ENCODE measurements around the gene LRRFIP1.

The LRRFIP1 gene

GRCh38 chr2:237739101-237739500 is 111.7 kb downstream of the LRRFIP1 start:
- Histone ChIP-seq H3K4me3 (ENCODE audit: low read length) (no peak overlapping the region), H3K27me3 (ENCODE audit: low read depth, low read length) (no peaks in the 10 kb centered on the region), H3K27ac (ENCODE audit: low read length) (no peak overlapping the region), H3K9me3 (ENCODE audit: insufficient read depth, low read length) (no peaks in the 10 kb centered on the region), H3K79me2 (ENCODE audit: low read length) (no peaks in the 10 kb centered on the region), H3K4me1 (ENCODE audit: low read length) (no peaks in the 10 kb centered on the region), H3K4me2 (ENCODE audit: low read length) (no peak overlapping the region), H3K36me3 (replicated peaks; ENCODE audit: low read depth, low read length) (no peaks in the 10 kb centered on the region), H3K9ac (ENCODE audit: low read length) (no peak overlapping the region), H2AFZ (ENCODE audit: low read depth, low read length) (no peak overlapping the region), H4K20me1 (ENCODE audit: insufficient read depth, low read length) (0 out of 2 replicates have a peak, but pooled peaks cover 2% of the 10 kb centered on the region)
- TF ChIP-seq CTCF (IDR thresholded peaks at IDR 0.05; ENCODE audit: low read depth, low read length) (no peak), EZH2phosphoT487 (IDR thresholded peaks at IDR 0.05; ENCODE audit: low read depth) (no peak)

- H3K79me2 ChIP-seq (ENCODE audit: low read length) = no peaks in the 10 kb centered on the region
- H3K4me2 ChIP-seq (ENCODE audit: low read length) = no peak overlapping the region
These were observed 114.8 kb downstream of the LRRFIP1 start for GRCh38 chr2:237742191-237742590.

GRCh38 chr2:237742614-237743013 is 115.2 kb downstream of the LRRFIP1 start:
- Histone ChIP-seq H3K4me3 (ENCODE audit: low read length) (no peak overlapping the region), H3K4me1 (ENCODE audit: low read length) (no peaks in the 10 kb centered on the region), H3K9me3 (ENCODE audit: insufficient read depth, low read length) (no peaks in the 10 kb centered on the region), H3K9ac (ENCODE audit: low read length) (no peak overlapping the region), H2AFZ (ENCODE audit: low read depth, low read length) (no peak overlapping the region), H3K79me2 (ENCODE audit: low read length) (no peaks in the 10 kb centered on the region), H3K4me2 (ENCODE audit: low read length) (no peak overlapping the region), H3K36me3 (replicated peaks; ENCODE audit: low read depth, low read length) (no peaks in the 10 kb centered on the region), H3K27me3 (ENCODE audit: low read depth, low read length) (no peaks in the 10 kb centered on the region), H4K20me1 (ENCODE audit: insufficient read depth, low read length) (peaks cover 2% of the 10 kb centered on the region; the same call in 1 of the 2 replicates), H3K27ac (ENCODE audit: low read length) (no peak overlapping the region)
- no peak for TF ChIP-seq EZH2phosphoT487 (IDR thresholded peaks at IDR 0.05; ENCODE audit: low read depth)
- no peak for TF ChIP-seq CTCF (IDR thresholded peaks at IDR 0.05; ENCODE audit: low read depth, low read length)

More at GRCh38 chr2:237742191-237742590, 114.8 kb downstream of the LRRFIP1 start:
- H3K4me1 ChIP-seq (ENCODE audit: low read length) = no peaks in the 10 kb centered on the region
- no peak for TF ChIP-seq CTCF (IDR thresholded peaks at IDR 0.05; ENCODE audit: low read depth, low read length)
- no peak for TF ChIP-seq EZH2phosphoT487 (IDR thresholded peaks at IDR 0.05; ENCODE audit: low read depth)
- H3K9ac ChIP-seq (ENCODE audit: low read length) = no peak overlapping the region
- no peak overlapping the region for H2AFZ ChIP-seq (ENCODE audit: low read depth, low read length)
- no peak overlapping the region for H3K27ac ChIP-seq (ENCODE audit: low read length)
- no peak overlapping the region for H3K4me3 ChIP-seq (ENCODE audit: low read length)
- H3K36me3 ChIP-seq (replicated peaks; ENCODE audit: low read depth, low read length) = no peaks in the 10 kb centered on the region
- peaks cover 2% of the 10 kb centered on the region; the same call in 1 of the 2 replicates for H4K20me1 ChIP-seq (ENCODE audit: insufficient read depth, low read length)
- no peaks in the 10 kb centered on the region for H3K27me3 ChIP-seq (ENCODE audit: low read depth, low read length)
- no peaks in the 10 kb centered on the region for H3K9me3 ChIP-seq (ENCODE audit: insufficient read depth, low read length)

GRCh38 chr2:237743024-237743423 is 115.6 kb downstream of the LRRFIP1 start:
- no peaks in the 10 kb centered on the region for H3K4me1 ChIP-seq (ENCODE audit: low read length)
- no peak overlapping the region for H3K9ac ChIP-seq (ENCODE audit: low read length)
- peaks cover 2% of the 10 kb centered on the region; the same call in 1 of the 2 replicates for H4K20me1 ChIP-seq (ENCODE audit: insufficient read depth, low read length)
- H2AFZ ChIP-seq (ENCODE audit: low read depth, low read length) = no peak overlapping the region
- no peak for TF ChIP-seq EZH2phosphoT487 (IDR thresholded peaks at IDR 0.05; ENCODE audit: low read depth)
- TF ChIP-seq CTCF (IDR thresholded peaks at IDR 0.05; ENCODE audit: low read depth, low read length) = no peak
- H3K27ac ChIP-seq (ENCODE audit: low read length) = no peak overlapping the region
- no peaks in the 10 kb centered on the region for H3K27me3 ChIP-seq (ENCODE audit: low read depth, low read length)
- H3K4me2 ChIP-seq (ENCODE audit: low read length) = no peak overlapping the region
- H3K79me2 ChIP-seq (ENCODE audit: low read length) = no peaks in the 10 kb centered on the region
- no peaks in the 10 kb centered on the region for H3K9me3 ChIP-seq (ENCODE audit: insufficient read depth, low read length)
- no peak overlapping the region for H3K4me3 ChIP-seq (ENCODE audit: low read length)
- H3K36me3 ChIP-seq (replicated peaks; ENCODE audit: low read depth, low read length) = no peaks in the 10 kb centered on the region
